Measurements from ENCODE around the gene CLDN2.

DNA sequence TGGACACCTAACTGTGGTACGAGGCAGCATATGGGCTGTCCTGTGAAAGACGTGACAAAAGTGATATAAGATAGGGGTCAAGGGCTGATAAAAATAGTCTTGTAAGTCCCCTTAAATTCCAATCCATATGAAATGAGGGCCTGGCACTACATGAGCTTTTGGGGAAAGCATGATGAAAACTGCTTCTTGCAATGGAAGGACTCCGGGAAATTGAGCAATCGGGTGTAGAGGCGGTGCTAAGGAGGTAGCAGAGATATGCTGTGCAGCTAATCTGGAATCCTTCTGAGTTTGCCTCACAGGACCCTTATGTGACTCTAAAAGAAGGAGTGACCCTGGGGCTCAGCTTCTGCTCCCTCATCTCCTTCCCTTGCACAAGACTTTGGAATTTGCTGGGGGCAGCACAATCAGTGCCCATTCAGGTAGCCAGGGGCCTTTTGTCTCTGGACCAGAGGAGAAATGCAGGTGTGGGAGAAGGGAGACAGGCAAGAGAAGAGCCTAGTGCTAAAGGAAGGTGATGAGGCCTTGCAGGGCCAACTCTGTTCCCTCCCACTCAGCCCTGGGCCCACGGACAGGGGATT lies 12.8 kb downstream of the CLDN2 start:
- TF ChIP-seq, protein P1, sequence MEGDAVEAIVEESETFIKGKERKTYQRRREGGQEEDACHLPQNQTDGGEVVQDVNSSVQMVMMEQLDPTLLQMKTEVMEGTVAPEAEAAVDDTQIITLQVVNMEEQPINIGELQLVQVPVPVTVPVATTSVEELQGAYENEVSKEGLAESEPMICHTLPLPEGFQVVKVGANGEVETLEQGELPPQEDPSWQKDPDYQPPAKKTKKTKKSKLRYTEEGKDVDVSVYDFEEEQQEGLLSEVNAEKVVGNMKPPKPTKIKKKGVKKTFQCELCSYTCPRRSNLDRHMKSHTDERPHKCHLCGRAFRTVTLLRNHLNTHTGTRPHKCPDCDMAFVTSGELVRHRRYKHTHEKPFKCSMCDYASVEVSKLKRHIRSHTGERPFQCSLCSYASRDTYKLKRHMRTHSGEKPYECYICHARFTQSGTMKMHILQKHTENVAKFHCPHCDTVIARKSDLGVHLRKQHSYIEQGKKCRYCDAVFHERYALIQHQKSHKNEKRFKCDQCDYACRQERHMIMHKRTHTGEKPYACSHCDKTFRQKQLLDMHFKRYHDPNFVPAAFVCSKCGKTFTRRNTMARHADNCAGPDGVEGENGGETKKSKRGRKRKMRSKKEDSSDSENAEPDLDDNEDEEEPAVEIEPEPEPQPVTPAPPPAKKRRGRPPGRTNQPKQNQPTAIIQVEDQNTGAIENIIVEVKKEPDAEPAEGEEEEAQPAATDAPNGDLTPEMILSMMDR (IDR thresholded peaks at IDR 0.05; ENCODE audit: low read length), result no peak
- no peak for TF ChIP-seq EZH2 (IDR thresholded peaks at IDR 0.05; ENCODE audit: borderline replicate concordance, low read length)
